ENCODE results near the gene ADAD2. TPM values are rescaled to one million over a fixed set of nuclear protein-coding genes. Genes with fewer than 3 reads are reported as not detected.

ADAD2 gene
- total RNA-seq, 4 donors from 2014 or later, result 7.4 TPM; not detected in 3

DNA sequence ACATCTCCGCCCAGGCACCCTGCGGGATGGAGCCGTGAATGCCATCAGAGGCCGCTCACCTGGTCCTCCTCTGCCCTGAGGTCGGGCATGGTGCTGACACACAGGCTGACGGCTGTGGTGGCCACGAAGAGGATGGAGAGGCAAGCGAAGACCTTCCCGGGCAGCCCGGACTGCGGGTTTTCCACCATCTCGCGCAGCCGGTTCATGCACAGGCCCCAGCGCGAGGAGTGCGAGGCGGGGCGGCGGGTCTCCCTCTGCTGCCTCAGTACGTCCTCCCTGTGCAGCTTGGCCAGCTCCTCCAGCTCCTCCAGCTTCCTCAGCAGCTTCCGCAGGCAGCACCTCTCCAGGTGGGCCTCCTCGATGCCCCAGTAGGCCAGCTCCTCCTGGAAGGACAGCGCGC, 45.7 kb downstream of the ADAD2 start:
- intact Hi-C loops (cut with DNase I; ENCODE audit: low total_unique reads), result no loop called here
- in situ Hi-C loops (cut with MboI; ENCODE audit: low pct_ligation_motif_present in 1 of 4, low pct_unique_long_range_greater_than_20kb in 1 of 4, low sequenced_read_pairs in 3 of 4), result no loop called here
- WGBS, 2 donors (ENCODE audit: low coverage in 1 of 2), result 88 to 90% methylated on average over 4 to 24 of the region's 25 CpGs
- H3K9me3 ChIP-seq, result no peaks in the 10 kb centered on the region
- no peak overlapping the region for H3K4me3 ChIP-seq
- peaks cover 7% of the 10 kb centered on the region for H3K27me3 ChIP-seq
- TF ChIP-seq POLR2AphosphoS5 (IDR thresholded peaks at IDR 0.05), result no peak
- TF ChIP-seq EP300 (IDR thresholded peaks at IDR 0.05; ENCODE audit: low read depth), result no peak
- no peak for TF ChIP-seq POLR2A (IDR thresholded peaks at IDR 0.05)
- no peak for TF ChIP-seq CTCF (IDR thresholded peaks at IDR 0.05)
- H3K36me3 ChIP-seq, result no peaks in the 10 kb centered on the region
- no peak for DNase-seq
- H3K27ac ChIP-seq, result no peak overlapping the region
- H3K4me1 ChIP-seq, result peaks cover 0 to 4% (median 0%) of the 10 kb centered on the region in 4 donors

DNA sequence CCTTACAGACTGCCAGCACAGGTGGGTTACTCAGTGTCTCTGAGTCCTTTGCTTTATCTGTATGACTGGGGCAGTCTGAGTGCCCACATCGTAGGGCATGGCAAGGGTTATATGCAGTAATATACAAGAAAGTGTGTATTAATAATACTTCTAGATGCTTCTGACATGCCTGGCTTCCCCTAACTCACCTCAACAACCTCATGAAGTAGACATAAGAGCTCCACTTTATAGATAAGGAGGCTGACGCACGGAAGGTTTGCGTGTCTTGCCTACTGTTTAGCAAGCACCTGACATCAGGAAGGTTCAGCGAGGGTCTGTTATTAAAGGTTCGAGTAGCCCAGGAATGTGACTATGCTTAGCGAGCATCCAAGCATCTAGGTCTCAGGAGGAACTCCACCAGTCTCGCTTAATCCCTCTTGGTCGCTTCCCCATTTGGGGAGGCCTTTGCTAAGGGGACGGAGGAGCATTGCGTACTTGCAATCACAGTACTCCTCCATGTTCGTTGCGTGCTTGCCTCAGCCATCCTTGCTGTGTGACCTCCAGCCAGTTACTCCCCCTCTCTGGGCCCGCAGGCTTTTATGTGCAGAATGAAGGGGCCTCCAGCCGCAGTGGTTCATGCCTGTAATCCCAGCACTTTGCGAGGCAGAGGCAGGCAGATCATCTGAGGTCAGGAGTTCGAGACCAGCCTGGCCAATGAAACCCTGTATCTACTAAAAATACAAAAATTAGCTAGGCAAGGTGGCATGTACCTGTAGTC, 47.2 kb downstream of the ADAD2 start:
- Histone ChIP-seq H3K9me3 (no peaks in the 10 kb centered on the region), H3K27ac (no peak overlapping the region), H3K4me3 (no peak overlapping the region), H3K36me3 (no peaks in the 10 kb centered on the region), H3K27me3 (peaks cover 14% of the 10 kb centered on the region), H3K4me1 (peaks cover 0 to 4% (median 0%) of the 10 kb centered on the region in 4 donors)
- TF ChIP-seq CTCF (IDR thresholded peaks at IDR 0.05), result no peak
- no peak for TF ChIP-seq EP300 (IDR thresholded peaks at IDR 0.05; ENCODE audit: low read depth)
- no peak for TF ChIP-seq POLR2AphosphoS5 (IDR thresholded peaks at IDR 0.05)
- TF ChIP-seq POLR2A (IDR thresholded peaks at IDR 0.05), result no peak
- intact Hi-C loops (cut with DNase I; ENCODE audit: low total_unique reads) (no loop called here), in situ Hi-C loops (cut with MboI; ENCODE audit: low pct_ligation_motif_present in 1 of 4, low pct_unique_long_range_greater_than_20kb in 1 of 4, low sequenced_read_pairs in 3 of 4) (no loop called here)
- DNase-seq, result no peak
- WGBS, 2 donors (ENCODE audit: low coverage in 1 of 2), result 80 to 85% methylated on average over 1 to 14 of the region's 17 CpGs

- no peaks in the 10 kb centered on the region for H3K36me3 ChIP-seq
- no peaks in the 10 kb centered on the region for H3K9me3 ChIP-seq
- 52% methylated on average over 10 of the region's 10 CpGs; no CpG with 5 or more reads in 1 of the 2 donors for WGBS, 2 donors (ENCODE audit: low coverage in 1 of 2)
- peaks cover 14% of the 10 kb centered on the region for H3K27me3 ChIP-seq
- intact Hi-C loops (cut with DNase I; ENCODE audit: low total_unique reads), result no loop called here
- DNase-seq, result no peak
- H3K4me1 ChIP-seq, result peaks cover 0 to 4% (median 0%) of the 10 kb centered on the region in 4 donors
- H3K4me3 ChIP-seq, result no peak overlapping the region
- in situ Hi-C loops (cut with MboI; ENCODE audit: low pct_ligation_motif_present in 1 of 4, low pct_unique_long_range_greater_than_20kb in 1 of 4, low sequenced_read_pairs in 3 of 4), result no loop called here
- no peak for TF ChIP-seq CTCF (IDR thresholded peaks at IDR 0.05)
- no peak overlapping the region for H3K27ac ChIP-seq
These were observed 48.3 kb downstream of the ADAD2 start for GRCh38 chr16:84239141-84239769.

DNA sequence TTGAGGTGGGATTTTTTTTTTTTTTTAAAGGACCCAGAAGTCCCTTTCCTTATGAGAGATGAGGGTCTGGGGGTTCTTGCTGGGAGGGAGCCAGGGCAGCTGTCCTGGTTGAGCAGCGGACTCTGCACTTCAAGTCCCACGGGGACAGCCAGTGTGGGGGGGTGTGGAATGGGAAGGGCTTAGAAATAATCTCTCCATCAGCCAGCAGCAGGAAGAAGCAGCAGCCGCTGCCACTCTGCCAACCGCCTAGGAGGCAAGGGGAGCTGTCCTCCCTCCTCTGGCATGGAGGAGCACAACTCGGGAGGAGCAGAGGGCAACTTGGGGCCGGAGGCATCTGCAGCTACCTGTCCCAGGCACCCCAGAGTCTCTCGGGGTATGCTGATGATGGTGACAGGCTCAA, 49.0 kb downstream of the ADAD2 start, which contains the start of gene KCNG4:
KCNG4 (minus strand) TSS at position 104 of the 400 bp plus-strand sequence. CDS start 2,527 bp downstream, outside the sequence.
- in situ Hi-C loops (cut with MboI; ENCODE audit: low pct_ligation_motif_present in 1 of 4, low pct_unique_long_range_greater_than_20kb in 1 of 4, low sequenced_read_pairs in 3 of 4), result no loop called here

More for the DNA sequence above, 49.0 kb downstream of the ADAD2 start, which contains the start of gene KCNG4:
- Histone ChIP-seq H3K27ac (no peak within 1 kb of the TSS), H3K9me3 (no peaks in the 10 kb centered on the region), H3K36me3 (no peaks in the 10 kb centered on the region), H3K4me3 (no peak within 1 kb of the TSS), H3K27me3 (peaks cover 14% of the 10 kb centered on the region), H3K4me1 (no peaks in the 10 kb centered on the region)
- 17 to 40% methylated on average over 1 to 7 of the region's 7 CpGs for WGBS, 2 donors (ENCODE audit: low coverage in 1 of 2)
- no peak for DNase-seq
- TF ChIP-seq POLR2A (IDR thresholded peaks at IDR 0.05) (no peak), EP300 (IDR thresholded peaks at IDR 0.05; ENCODE audit: low read depth) (no peak)
- intact Hi-C loops (cut with DNase I; ENCODE audit: low total_unique reads), result no loop called here
